MM.1S (cell line): ENCODE data around the gene HOMER1.

Experiments
- DNase-seq: peaks from one replicate; pipeline ENCODE4 v3.0.0-alpha.2; 2015
- H2AFZ ChIP-seq: fragments of 300-600 bp; sonication (generic); 2 replicates; pipeline ENCODE4 v1.6.0; 2016; ENCODE audit warnings: antibody characterized with exemption, low read length
- H3F3A ChIP-seq: fragments of 300-600 bp; sonication (generic); 2 replicates; pipeline ENCODE4 v1.6.1; 2016; ENCODE audit warnings: mild to moderate bottlenecking, antibody characterized with exemption, low read length, moderate library complexity, mixed read lengths; ENCODE audit not compliant: insufficient read depth
- H3K27ac ChIP-seq: fragments of 300-600 bp; sonication (generic); 2 replicates; pipeline ENCODE4 v1.5.1; 2016; ENCODE audit warnings: mild to moderate bottlenecking, low read length
- H3K27me3 ChIP-seq: fragments of 300-600 bp; sonication (generic); replicated peaks from 2 replicates; pipeline ENCODE4 v1.6.0; 2016; ENCODE audit warnings: low read length; ENCODE audit not compliant: insufficient read depth
- H3K36me3 ChIP-seq: fragments of 300-600 bp; sonication (generic); replicated peaks from 2 replicates; pipeline ENCODE4 v1.6.1; 2016; ENCODE audit warnings: mild to moderate bottlenecking, low read length, mixed read lengths; ENCODE audit not compliant: insufficient read depth
- H3K4me1 ChIP-seq: fragments of 300-600 bp; sonication (generic); 2 replicates; pipeline ENCODE4 v1.6.1; 2016; ENCODE audit warnings: low read length, mixed read lengths
- H3K4me2 ChIP-seq: fragments of 300-600 bp; sonication (generic); 2 replicates; pipeline ENCODE4 v1.6.0; 2016; ENCODE audit warnings: low read depth, low read length
- H3K4me3 ChIP-seq: fragments of 300-600 bp; sonication (generic); 2 replicates; pipeline ENCODE4 v1.5.1; 2016; ENCODE audit warnings: low read length, mixed read lengths
- H3K79me2 ChIP-seq: fragments of 300-600 bp; sonication (generic); 2 replicates; pipeline ENCODE4 v1.6.1; 2016; ENCODE audit warnings: mixed run types, low read length, mixed read lengths
- H3K9ac ChIP-seq: fragments of 300-600 bp; sonication (generic); 2 replicates; pipeline ENCODE4 v1.6.1; 2016; ENCODE audit warnings: low read length, mixed read lengths
- H3K9me2 ChIP-seq: fragments of 300-600 bp; sonication (generic); replicated peaks from 2 replicates; pipeline ENCODE4 v1.6.1; 2016; ENCODE audit warnings: mild to moderate bottlenecking, low read length, mixed read lengths; ENCODE audit not compliant: insufficient read depth
- H3K9me3 ChIP-seq: fragments of 300-600 bp; sonication (generic); replicated peaks from 2 replicates; pipeline ENCODE4 v1.6.1; 2016; ENCODE audit warnings: mild to moderate bottlenecking, low read length, mixed read lengths; ENCODE audit not compliant: insufficient read depth
- H4K20me1 ChIP-seq: fragments of 300-600 bp; sonication (generic); 2 replicates; pipeline ENCODE4 v1.6.1; 2016; ENCODE audit warnings: mild to moderate bottlenecking, low read length, moderate library complexity, mixed read lengths; ENCODE audit not compliant: insufficient read depth
- CTCF ChIP-seq: fragments of 300-600 bp; sonication (generic); IDR thresholded peaks from 2 replicates; pipeline ENCODE4 v1.5.1; 2016; ENCODE audit warnings: antibody characterized with exemption, low read length, mixed read lengths
- EZH2 ChIP-seq: fragments of 300-600 bp; sonication (generic); optimal IDR thresholded peaks from 2 replicates; pipeline ENCODE3; 2017; ENCODE audit warnings: low read depth, mild to moderate bottlenecking, antibody characterized with exemption, low read length, mixed read lengths
- EZH2phosphoT487 ChIP-seq: fragments of 300-600 bp; sonication (generic); IDR thresholded peaks from 2 replicates; pipeline ENCODE4 v1.6.1; 2018; ENCODE audit warnings: antibody characterized with exemption, low read length

Gene HOMER1

GRCh38 chr5:79513704-79514390 lies at the start of gene HOMER1:
Gene HOMER1 (minus strand): TSS chr5:79514134. CDS start chr5:79512774, 1,360 bp downstream.
- Histone ChIP-seq H3K9me3 (no peaks in the 10 kb centered on the region), H3K27ac (peak within 1 kb of the TSS; percentile 96), H2AFZ (peak within 1 kb of the TSS; percentile 95), H3K27me3 (no peaks in the 10 kb centered on the region), H3F3A (peaks cover 19% of the 10 kb centered on the region), H3K79me2 (peaks cover 3% of the 10 kb centered on the region; the same call in 1 of the 2 replicates), H3K4me3 (peak within 1 kb of the TSS; percentile 80), H3K4me1 (peaks cover 3% of the 10 kb centered on the region; the same call in 1 of the 2 replicates), H3K9me2 (no peaks in the 10 kb centered on the region), H3K4me2 (peak within 1 kb of the TSS; percentile 81), H4K20me1 (no peaks in the 10 kb centered on the region), H3K9ac (peak within 1 kb of the TSS; percentile 85), H3K36me3 (no peaks in the 10 kb centered on the region)
- TF ChIP-seq CTCF (no peak), EZH2phosphoT487 (no peak), EZH2 (no peak)
- peak; percentile 73 for DNase-seq

GRCh38 chr5:79563247-79563590 lies 49.3 kb upstream of the HOMER1 start:
- Histone ChIP-seq H3K36me3 (no peaks in the 10 kb centered on the region), H3K4me3 (no peak overlapping the region), H3K4me1 (peaks cover 16% of the 10 kb centered on the region), H3F3A (peaks cover 14% of the 10 kb centered on the region), H4K20me1 (no peaks in the 10 kb centered on the region), H3K9ac (no peak overlapping the region), H3K27me3 (no peaks in the 10 kb centered on the region), H3K4me2 (no peak overlapping the region), H3K9me3 (no peaks in the 10 kb centered on the region), H2AFZ (no peak overlapping the region), H3K9me2 (no peaks in the 10 kb centered on the region), H3K79me2 (no peaks in the 10 kb centered on the region), H3K27ac (no peak overlapping the region)
- TF ChIP-seq EZH2 (no peak), CTCF (no peak), EZH2phosphoT487 (no peak)
- no peak for DNase-seq

- H4K20me1 ChIP-seq, result no peaks in the 10 kb centered on the region
- no peaks in the 10 kb centered on the region for H3K79me2 ChIP-seq
- no peak overlapping the region for H3K27ac ChIP-seq
- H3K36me3 ChIP-seq, result no peaks in the 10 kb centered on the region
- no peak for DNase-seq
- H3K9ac ChIP-seq, result no peak overlapping the region
- peaks cover 16% of the 10 kb centered on the region for H3K4me1 ChIP-seq
- no peak overlapping the region for H2AFZ ChIP-seq
- H3F3A ChIP-seq, result peaks cover 14% of the 10 kb centered on the region
- no peak overlapping the region for H3K4me3 ChIP-seq
- H3K4me2 ChIP-seq, result no peak overlapping the region
- H3K9me2 ChIP-seq, result no peaks in the 10 kb centered on the region
- TF ChIP-seq CTCF, result no peak
- no peak for TF ChIP-seq EZH2phosphoT487
- no peak for TF ChIP-seq EZH2
- no peaks in the 10 kb centered on the region for H3K27me3 ChIP-seq
- H3K9me3 ChIP-seq, result no peaks in the 10 kb centered on the region
Measured at GRCh38 chr5:79562351-79563246, 48.7 kb upstream of the HOMER1 start.
